HG03558 (cell line): ENCODE results near the gene CDCA5.
"Not testable (repeated sequence)": the region's sequence is repeated elsewhere in the genome, so short reads cannot be mapped to it uniquely, and the experiment has no call there.

Experiments
- ATAC-seq: cut with Tn5 transposase; IDR thresholded peaks from one replicate; pipeline ENCODE4 v1.9.1; 2021; ENCODE audit warnings: moderate number of reproducible peaks; ENCODE audit not compliant: unreplicated experiment; ENCODE audit errors: extremely low read depth

Gene CDCA5

GRCh38 chr11:65119670-65119995, 35.8 kb upstream of the CDCA5 start:
- no peak for ATAC-seq

GRCh38 chr11:65118891-65119669, 35.2 kb upstream of the CDCA5 start:
- not testable (repeated sequence) for ATAC-seq

- no peak for ATAC-seq
These were observed 34.4 kb upstream of the CDCA5 start for GRCh38 chr11:65118097-65118837.

- ATAC-seq = peak; percentile 27
These were observed 33.6 kb upstream of the CDCA5 start, which contains the start of gene ZNHIT2 for GRCh38 chr11:65117206-65118096. ZNHIT2 (minus strand) TSS chr11:65117701; CDS start chr11:65117653, 48 bp downstream.

- ATAC-seq = no peak
These were observed 32.7 kb upstream of the CDCA5 start for GRCh38 chr11:65116370-65117205.

- ATAC-seq = no peak
These were observed 31.7 kb upstream of the CDCA5 start for GRCh38 chr11:65115361-65116082.

- no peak for ATAC-seq
These were observed 30.8 kb upstream of the CDCA5 start for GRCh38 chr11:65114538-65115171.

GRCh38 chr11:65113839-65114238, 30.0 kb upstream of the CDCA5 start:
- no peak for ATAC-seq

GRCh38 chr11:65113361-65113756, 29.5 kb upstream of the CDCA5 start:
- no peak for ATAC-seq

GRCh38 chr11:65112546-65113360, 28.9 kb upstream of the CDCA5 start:
- no peak for ATAC-seq

GRCh38 chr11:65111744-65112545, 28.1 kb upstream of the CDCA5 start, which contains the start of gene TM7SF2:
TM7SF2 (plus strand) TSS chr11:65111872; CDS start chr11:65112016, 144 bp downstream.
- ATAC-seq = peak; percentile 48

- no peak for ATAC-seq
These were observed 27.4 kb upstream of the CDCA5 start for GRCh38 chr11:65111159-65111743.

GRCh38 chr11:65110354-65110861, 26.6 kb upstream of the CDCA5 start:
- no peak for ATAC-seq

GRCh38 chr11:65109231-65110198, 25.7 kb upstream of the CDCA5 start:
- no peak for ATAC-seq

- no peak for ATAC-seq
These were observed 24.8 kb upstream of the CDCA5 start for GRCh38 chr11:65108469-65109123.
